MM.1S (cell line): ENCODE data around the gene KSR2.

Source experiments
- DNase-seq: peaks from one replicate; pipeline ENCODE4 v3.0.0-alpha.2; 2015
- H2AFZ ChIP-seq: fragments of 300-600 bp; sonication (generic); 2 replicates; pipeline ENCODE4 v1.6.0; 2016; ENCODE audit warnings: antibody characterized with exemption, low read length
- H3F3A ChIP-seq: fragments of 300-600 bp; sonication (generic); 2 replicates; pipeline ENCODE4 v1.6.1; 2016; ENCODE audit warnings: mild to moderate bottlenecking, antibody characterized with exemption, low read length, moderate library complexity, mixed read lengths; ENCODE audit not compliant: insufficient read depth
- H3K27ac ChIP-seq: fragments of 300-600 bp; sonication (generic); 2 replicates; pipeline ENCODE4 v1.5.1; 2016; ENCODE audit warnings: mild to moderate bottlenecking, low read length
- H3K27me3 ChIP-seq: fragments of 300-600 bp; sonication (generic); replicated peaks from 2 replicates; pipeline ENCODE4 v1.6.0; 2016; ENCODE audit warnings: low read length; ENCODE audit not compliant: insufficient read depth
- H3K36me3 ChIP-seq: fragments of 300-600 bp; sonication (generic); replicated peaks from 2 replicates; pipeline ENCODE4 v1.6.1; 2016; ENCODE audit warnings: mild to moderate bottlenecking, low read length, mixed read lengths; ENCODE audit not compliant: insufficient read depth
- H3K4me1 ChIP-seq: fragments of 300-600 bp; sonication (generic); 2 replicates; pipeline ENCODE4 v1.6.1; 2016; ENCODE audit warnings: low read length, mixed read lengths
- H3K4me2 ChIP-seq: fragments of 300-600 bp; sonication (generic); 2 replicates; pipeline ENCODE4 v1.6.0; 2016; ENCODE audit warnings: low read depth, low read length
- H3K4me3 ChIP-seq: fragments of 300-600 bp; sonication (generic); 2 replicates; pipeline ENCODE4 v1.5.1; 2016; ENCODE audit warnings: low read length, mixed read lengths
- H3K79me2 ChIP-seq: fragments of 300-600 bp; sonication (generic); 2 replicates; pipeline ENCODE4 v1.6.1; 2016; ENCODE audit warnings: mixed run types, low read length, mixed read lengths
- H3K9ac ChIP-seq: fragments of 300-600 bp; sonication (generic); 2 replicates; pipeline ENCODE4 v1.6.1; 2016; ENCODE audit warnings: low read length, mixed read lengths
- H3K9me2 ChIP-seq: fragments of 300-600 bp; sonication (generic); replicated peaks from 2 replicates; pipeline ENCODE4 v1.6.1; 2016; ENCODE audit warnings: mild to moderate bottlenecking, low read length, mixed read lengths; ENCODE audit not compliant: insufficient read depth
- H3K9me3 ChIP-seq: fragments of 300-600 bp; sonication (generic); replicated peaks from 2 replicates; pipeline ENCODE4 v1.6.1; 2016; ENCODE audit warnings: mild to moderate bottlenecking, low read length, mixed read lengths; ENCODE audit not compliant: insufficient read depth
- H4K20me1 ChIP-seq: fragments of 300-600 bp; sonication (generic); 2 replicates; pipeline ENCODE4 v1.6.1; 2016; ENCODE audit warnings: mild to moderate bottlenecking, low read length, moderate library complexity, mixed read lengths; ENCODE audit not compliant: insufficient read depth
- EZH2 ChIP-seq: fragments of 300-600 bp; sonication (generic); optimal IDR thresholded peaks from 2 replicates; pipeline ENCODE3; 2017; ENCODE audit warnings: low read depth, mild to moderate bottlenecking, antibody characterized with exemption, low read length, mixed read lengths
- EZH2phosphoT487 ChIP-seq: fragments of 300-600 bp; sonication (generic); IDR thresholded peaks from 2 replicates; pipeline ENCODE4 v1.6.1; 2018; ENCODE audit warnings: antibody characterized with exemption, low read length
- TF ChIP-seq, protein P1 (sequence below): fragments of 300-600 bp; sonication (generic); IDR thresholded peaks from 2 replicates; pipeline ENCODE4 v1.5.1; 2016; ENCODE audit warnings: antibody characterized with exemption, low read length, mixed read lengths

Gene KSR2

DNA sequence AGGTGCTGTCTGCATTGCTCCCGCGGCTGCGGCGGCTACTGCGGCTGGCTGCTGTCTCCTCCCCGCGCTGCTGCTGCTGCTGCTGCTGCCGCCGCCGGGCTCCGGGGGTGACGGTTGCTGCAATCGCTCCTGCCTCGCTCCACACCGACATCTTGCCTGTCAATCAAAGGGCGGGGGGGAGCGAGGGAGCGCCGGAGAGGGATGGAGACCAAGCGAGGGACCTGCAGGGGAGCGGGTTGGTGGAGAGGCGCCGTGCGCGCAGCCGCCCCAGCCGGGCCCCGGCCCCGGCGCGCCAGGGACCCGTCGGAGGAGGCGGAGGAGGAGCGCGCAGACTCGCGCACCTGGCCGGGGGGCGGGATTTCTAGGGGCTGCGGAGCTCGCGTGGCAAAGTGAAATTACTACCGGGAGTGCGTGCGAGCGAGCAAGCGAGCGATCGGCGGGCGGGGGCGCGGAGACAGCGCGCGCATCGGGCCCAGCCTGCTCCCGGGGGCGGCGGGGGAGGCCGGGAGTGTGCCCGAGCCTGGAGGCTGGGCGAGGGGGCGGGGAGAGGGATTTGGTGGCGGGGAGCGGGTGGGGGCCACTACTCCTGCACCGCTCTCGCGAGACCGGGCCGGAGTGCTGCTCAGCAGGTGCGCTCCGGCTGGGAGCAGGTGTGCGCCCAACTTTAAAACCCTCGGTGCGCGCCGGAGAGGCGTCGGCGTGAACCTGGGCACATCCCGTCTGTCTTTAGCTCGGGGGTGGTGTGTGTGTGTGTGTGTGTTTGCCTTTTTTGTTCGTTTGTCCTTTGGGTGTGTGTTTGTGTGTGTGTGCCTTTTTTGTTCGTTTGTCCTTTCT, at the start of gene KSR2:
TSS of gene KSR2 (minus strand) at position 165 of the 834 bp plus-strand sequence. CDS start 735 bp downstream, outside the sequence.
- H3K79me2 ChIP-seq, result no peaks in the 10 kb centered on the region
- peak within 1 kb of the TSS; percentile 40; the same call in 1 of the 2 replicates for H3K9ac ChIP-seq
- no peaks in the 10 kb centered on the region for H3K36me3 ChIP-seq
- no peaks in the 10 kb centered on the region for H3K27me3 ChIP-seq
- no peaks in the 10 kb centered on the region for H3K9me2 ChIP-seq
- peak within 1 kb of the TSS; percentile 60; the same call in 1 of the 2 replicates for H3K4me2 ChIP-seq
- H3K9me3 ChIP-seq, result no peaks in the 10 kb centered on the region
- no peaks in the 10 kb centered on the region for H3F3A ChIP-seq
- peak within 1 kb of the TSS; percentile 69 for H2AFZ ChIP-seq
- peak within 1 kb of the TSS; percentile 57; the same call in 1 of the 2 replicates for H3K27ac ChIP-seq
- no peak for TF ChIP-seq EZH2
- TF ChIP-seq, protein P1, sequence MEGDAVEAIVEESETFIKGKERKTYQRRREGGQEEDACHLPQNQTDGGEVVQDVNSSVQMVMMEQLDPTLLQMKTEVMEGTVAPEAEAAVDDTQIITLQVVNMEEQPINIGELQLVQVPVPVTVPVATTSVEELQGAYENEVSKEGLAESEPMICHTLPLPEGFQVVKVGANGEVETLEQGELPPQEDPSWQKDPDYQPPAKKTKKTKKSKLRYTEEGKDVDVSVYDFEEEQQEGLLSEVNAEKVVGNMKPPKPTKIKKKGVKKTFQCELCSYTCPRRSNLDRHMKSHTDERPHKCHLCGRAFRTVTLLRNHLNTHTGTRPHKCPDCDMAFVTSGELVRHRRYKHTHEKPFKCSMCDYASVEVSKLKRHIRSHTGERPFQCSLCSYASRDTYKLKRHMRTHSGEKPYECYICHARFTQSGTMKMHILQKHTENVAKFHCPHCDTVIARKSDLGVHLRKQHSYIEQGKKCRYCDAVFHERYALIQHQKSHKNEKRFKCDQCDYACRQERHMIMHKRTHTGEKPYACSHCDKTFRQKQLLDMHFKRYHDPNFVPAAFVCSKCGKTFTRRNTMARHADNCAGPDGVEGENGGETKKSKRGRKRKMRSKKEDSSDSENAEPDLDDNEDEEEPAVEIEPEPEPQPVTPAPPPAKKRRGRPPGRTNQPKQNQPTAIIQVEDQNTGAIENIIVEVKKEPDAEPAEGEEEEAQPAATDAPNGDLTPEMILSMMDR, result no peak
- TF ChIP-seq EZH2phosphoT487, result no peak
- no peaks in the 10 kb centered on the region for H4K20me1 ChIP-seq
- H3K4me1 ChIP-seq, result no peaks in the 10 kb centered on the region
- DNase-seq, result peak; percentile 83
- peak within 1 kb of the TSS; percentile 64 for H3K4me3 ChIP-seq

GRCh38 chr12:118017926-118018325, 49.1 kb upstream of the KSR2 start:
- no peak for DNase-seq
- Histone ChIP-seq H3K79me2 (peaks cover 18% of the 10 kb centered on the region), H3F3A (no peaks in the 10 kb centered on the region), H3K27ac (no peak overlapping the region), H2AFZ (no peak overlapping the region), H4K20me1 (no peaks in the 10 kb centered on the region), H3K4me1 (no peaks in the 10 kb centered on the region), H3K9me3 (no peaks in the 10 kb centered on the region), H3K4me2 (peak overlapping the region; percentile 69; the same call in 1 of the 2 replicates), H3K27me3 (no peaks in the 10 kb centered on the region), H3K36me3 (no peaks in the 10 kb centered on the region), H3K9ac (no peak overlapping the region), H3K4me3 (no peak overlapping the region), H3K9me2 (no peaks in the 10 kb centered on the region)
- TF ChIP-seq EZH2phosphoT487 (no peak), EZH2 (no peak)
- TF ChIP-seq, protein P1, result no peak

GRCh38 chr12:118016424-118017264, 47.9 kb upstream of the KSR2 start, which contains the start of gene RFC5:
Gene RFC5, plus strand, starts transcription at chr12:118016703. Its CDS starts 125 bp downstream, at chr12:118016828.
- Histone ChIP-seq H3K4me3 (peak within 1 kb of the TSS; percentile 82), H3K4me2 (peak within 1 kb of the TSS; percentile 69), H3K36me3 (no peaks in the 10 kb centered on the region), H3K27me3 (no peaks in the 10 kb centered on the region), H3K27ac (peak within 1 kb of the TSS; percentile 29; the same call in 1 of the 2 replicates), H3K9me2 (no peaks in the 10 kb centered on the region), H3K9ac (peak within 1 kb of the TSS; percentile 81), H2AFZ (peak within 1 kb of the TSS; percentile 70), H3K4me1 (no peaks in the 10 kb centered on the region), H3K9me3 (no peaks in the 10 kb centered on the region), H3F3A (no peaks in the 10 kb centered on the region), H3K79me2 (peaks cover 18% of the 10 kb centered on the region), H4K20me1 (no peaks in the 10 kb centered on the region)
- DNase-seq, result peak; percentile 94
- TF ChIP-seq EZH2phosphoT487 (no peak), EZH2 (no peak)
- TF ChIP-seq, protein P1, result no peak
